ENCODE measurements around the gene THEMIS2. TPM values are rescaled to one million over a fixed set of nuclear protein-coding genes. Genes with fewer than 3 reads are reported as not detected.

Gene THEMIS2
- total and polyA plus RNA-seq, 11 donors, result 1.7 to 50.8 (median 6.1) TPM

- Histone ChIP-seq H3K27me3 (no peaks in the 10 kb centered on the region), H3K4me3 (no peak overlapping the region), H3K4me1 (peaks cover 0 to 43% (median 4%) of the 10 kb centered on the region in 12 donors), H3K36me3 (no peaks in the 10 kb centered on the region), H3K9me3 (no peaks in the 10 kb centered on the region), H3K27ac (peak overlapping the region in 1 of 12 donors; percentile 75)
- DNase-seq (no peak), ATAC-seq (no peak)
- intact Hi-C loops (cut with DNase I), result loop anchor here in 9 of 10 donors (1.0 to 10.0 kb wide), 7 partner anchors 116 to 348 kb away; no protein-coding TSS in a partner anchor
- TF ChIP-seq POLR2A (IDR thresholded peaks at IDR 0.05), result no peak
- TF ChIP-seq CTCF (IDR thresholded peaks at IDR 0.05), result no peak
- 83 to 90% (median 87%) methylated on average over 14 of the region's 14 CpGs for WGBS, 4 donors
Measured at GRCh38 chr1:27858949-27859576, 13.3 kb upstream of the THEMIS2 start.

GRCh38 chr1:27861436-27861835 is 10.9 kb upstream of the THEMIS2 start:
- H3K9me3 ChIP-seq, result no peaks in the 10 kb centered on the region
- DNase-seq, result no peak
- intact Hi-C loops (cut with DNase I), result loop anchor here in 5 of 10 donors (5.0 to 10.0 kb wide), 5 partner anchors 116 to 346 kb away; no protein-coding TSS in a partner anchor
- WGBS, 4 donors, result 89 to 94% (median 92%) methylated on average over 10 of the region's 10 CpGs
- TF ChIP-seq CTCF (IDR thresholded peaks at IDR 0.05) (no peak), POLR2A (IDR thresholded peaks at IDR 0.05) (no peak)
- peaks cover 0 to 67% (median 4%) of the 10 kb centered on the region in 12 donors for H3K4me1 ChIP-seq
- no peak for ATAC-seq
- H3K27me3 ChIP-seq, result no peaks in the 10 kb centered on the region
- no peaks in the 10 kb centered on the region for H3K36me3 ChIP-seq
- no peak overlapping the region for H3K4me3 ChIP-seq
- no peak overlapping the region for H3K27ac ChIP-seq

- Histone ChIP-seq H3K4me3 (peak overlapping the region in 1 of 12 donors; percentile 28), H3K9me3 (no peaks in the 10 kb centered on the region), H3K27ac (peak overlapping the region in 6 of 12 donors; percentile 10 to 94 (median 52)), H3K36me3 (no peaks in the 10 kb centered on the region), H3K4me1 (peaks cover 0 to 68% (median 4%) of the 10 kb centered on the region in 12 donors), H3K27me3 (no peaks in the 10 kb centered on the region)
- DNase-seq (no peak), ATAC-seq (no peak)
- TF ChIP-seq CTCF (IDR thresholded peaks at IDR 0.05) (no peak), POLR2A (IDR thresholded peaks at IDR 0.05) (no peak)
- WGBS, 4 donors, result 82 to 89% (median 87%) methylated on average over 3 of the region's 3 CpGs
- intact Hi-C loops (cut with DNase I), result loop anchor here in 5 of 10 donors (5.0 to 10.0 kb wide), 5 partner anchors 115 to 345 kb away; no protein-coding TSS in a partner anchor
Measured at GRCh38 chr1:27862004-27862403, 10.3 kb upstream of the THEMIS2 start.

- ATAC-seq (peak; percentile 86 to 89 (median 87)), DNase-seq (peak in 4 of 5 donors; percentile 56 to 78 (median 65))
- no peaks in the 10 kb centered on the region for H3K9me3 ChIP-seq
- H3K4me3 ChIP-seq, result peak overlapping the region in 1 of 12 donors; percentile 28
- H3K27me3 ChIP-seq, result no peaks in the 10 kb centered on the region
- peaks cover 0 to 66% (median 4%) of the 10 kb centered on the region in 12 donors for H3K4me1 ChIP-seq
- H3K36me3 ChIP-seq, result no peaks in the 10 kb centered on the region
- intact Hi-C loops (cut with DNase I), result loop anchor here in 5 of 10 donors (5.0 to 10.0 kb wide), 5 partner anchors 114 to 344 kb away; no protein-coding TSS in a partner anchor
- no peak for TF ChIP-seq CTCF (IDR thresholded peaks at IDR 0.05)
- no peak for TF ChIP-seq POLR2A (IDR thresholded peaks at IDR 0.05)
- WGBS, 4 donors, result 76 to 88% (median 87%) methylated on average over 9 of the region's 9 CpGs
- peak overlapping the region in 10 of 12 donors; percentile 10 to 94 (median 50) for H3K27ac ChIP-seq
Measured at GRCh38 chr1:27862671-27863537, 9.4 kb upstream of the THEMIS2 start.
